T-helper 1 cell treated with Interleukin-12 subunit alpha and Interleukin-12 subunit beta and Interleukin-4 antibody, amounts not matched to agents 30 μg/mL and 1 μg/mL, for 36 hours (primary cell): ENCODE results near the gene TRPC4AP.

Experiments used
- H3K27ac Mint-ChIP-seq: one replicate; pipeline ENCODE4 v1.8.0; 2021; ENCODE audit warnings: mild to moderate bottlenecking, mixed read lengths
- H3K27me3 Mint-ChIP-seq: one replicate; pipeline ENCODE4 v1.8.0; 2021; ENCODE audit warnings: low read depth, mixed read lengths
- H3K36me3 Mint-ChIP-seq: one replicate; pipeline ENCODE4 v1.8.0; 2021; ENCODE audit warnings: low read depth, mixed read lengths
- H3K4me1 Mint-ChIP-seq: one replicate; pipeline ENCODE4 v1.8.0; 2021; ENCODE audit warnings: low read depth, mixed read lengths
- H3K4me3 Mint-ChIP-seq: one replicate; pipeline ENCODE4 v1.8.0; 2021; ENCODE audit warnings: mild to moderate bottlenecking, moderate library complexity, mixed read lengths
- H3K9me3 Mint-ChIP-seq: one replicate; pipeline ENCODE4 v1.8.0; 2021; ENCODE audit warnings: mixed read lengths

TRPC4AP gene

DNA sequence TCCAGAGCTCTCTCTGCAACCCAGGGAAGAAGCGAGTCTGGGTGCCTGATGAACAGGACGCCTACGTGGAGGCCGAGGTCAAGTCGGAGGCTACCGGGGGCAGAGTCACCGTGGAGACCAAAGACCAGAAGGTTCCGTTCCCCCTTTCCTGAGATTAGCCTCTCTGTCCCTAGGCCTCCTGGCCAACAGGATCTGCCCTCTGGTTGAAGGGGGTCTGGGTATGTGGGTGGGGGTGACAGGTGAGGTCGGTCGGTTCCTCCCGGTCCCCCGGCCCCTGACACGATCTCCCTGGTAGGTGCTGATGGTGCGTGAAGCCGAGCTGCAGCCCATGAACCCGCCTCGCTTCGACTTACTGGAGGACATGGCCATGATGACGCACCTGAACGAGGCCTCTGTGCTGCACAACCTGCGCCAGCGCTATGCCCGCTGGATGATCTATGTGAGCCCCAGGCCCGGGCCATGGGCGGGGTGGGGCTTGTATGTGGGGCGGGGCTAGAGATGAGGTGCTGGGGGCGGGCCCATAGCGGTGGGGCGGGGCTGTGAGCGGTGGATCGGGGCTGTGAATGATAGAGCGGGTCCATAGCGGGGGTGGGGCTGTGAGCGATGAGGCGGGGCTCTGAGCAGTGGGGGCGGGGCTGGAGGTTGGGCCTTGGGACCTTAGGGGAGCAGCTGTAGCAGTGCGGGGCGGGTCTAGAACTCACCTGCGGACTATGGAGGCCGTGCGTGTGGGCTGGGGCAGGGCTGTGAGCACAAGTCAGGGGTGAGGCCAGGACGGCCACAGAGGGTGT lies 113.0 kb downstream of the TRPC4AP start:
- Mint-ChIP-seq H3K27me3 (peaks cover 7% of the 10 kb centered on the region), H3K9me3 (no peaks in the 10 kb centered on the region), H3K4me1 (peaks cover 2% of the 10 kb centered on the region), H3K27ac (no peak overlapping the region), H3K4me3 (no peak overlapping the region), H3K36me3 (no peaks in the 10 kb centered on the region)

DNA sequence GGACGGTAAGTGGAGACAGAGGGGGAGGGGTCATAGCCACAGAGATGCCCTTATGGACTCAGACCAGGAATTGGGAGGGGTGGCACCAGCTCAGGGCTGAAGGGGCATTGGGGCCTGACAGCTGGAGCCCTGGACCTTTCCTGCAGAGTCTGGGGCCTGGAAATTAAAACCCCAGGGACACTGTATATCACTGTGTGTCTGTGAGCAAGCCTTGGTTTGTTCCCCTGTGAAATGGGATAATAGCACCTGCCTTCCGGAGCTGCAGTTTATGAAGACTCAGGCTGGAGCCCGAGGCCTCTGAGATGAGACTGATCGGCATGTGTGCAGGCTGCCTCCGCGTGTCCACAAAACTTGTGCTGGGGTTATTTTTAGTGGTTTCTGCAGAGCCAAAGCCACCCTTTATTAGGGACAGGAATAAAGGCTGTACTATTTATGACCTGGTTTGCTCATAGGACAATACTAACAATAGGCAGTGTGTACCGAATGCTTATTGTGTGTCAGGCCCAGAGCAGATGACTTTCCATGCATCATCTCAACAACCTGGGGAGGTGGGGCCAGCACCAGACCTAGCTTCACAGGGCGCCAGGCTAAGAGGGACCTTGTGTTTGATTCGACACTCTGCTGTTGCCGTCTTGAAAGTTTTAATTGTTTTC lies 114.4 kb downstream of the TRPC4AP start:
- peaks cover 5% of the 10 kb centered on the region for H3K27me3 Mint-ChIP-seq

DNA sequence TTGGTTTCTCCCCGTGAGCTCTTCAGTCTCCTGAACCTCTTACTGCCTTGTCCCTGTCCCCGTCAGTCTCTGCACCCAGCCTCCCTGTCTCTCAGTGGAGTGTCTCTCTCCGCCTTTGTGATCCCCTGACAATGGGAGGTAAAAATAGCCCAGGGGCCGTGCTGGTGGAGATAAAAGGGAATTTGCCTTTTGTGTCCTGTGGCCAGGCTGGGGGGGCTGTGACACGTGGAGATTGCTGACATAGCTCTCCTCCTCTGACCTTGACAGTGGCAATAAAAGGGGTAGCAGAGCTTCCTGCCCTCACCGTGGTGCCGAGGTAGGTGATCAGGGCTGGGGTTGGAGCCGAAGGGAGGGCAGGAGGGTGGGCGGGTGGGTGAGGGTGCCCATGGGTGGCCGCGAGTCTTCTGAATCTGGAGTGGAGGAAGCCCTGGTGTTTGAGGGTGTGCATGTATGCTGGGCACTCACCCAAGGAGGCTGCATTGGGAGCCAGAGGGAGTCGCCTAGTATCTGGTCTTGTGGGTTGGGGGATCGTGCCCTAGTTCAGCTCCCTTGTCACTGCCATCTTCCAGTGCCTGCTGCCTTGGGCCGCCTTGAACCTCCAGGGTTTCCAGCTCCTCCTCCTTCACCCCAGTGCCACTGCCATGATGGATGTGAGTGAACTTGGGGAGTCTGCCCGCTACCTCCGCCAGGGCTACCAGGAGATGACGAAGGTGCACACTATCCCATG lies 115.1 kb downstream of the TRPC4AP start:
- Mint-ChIP-seq H3K9me3 (no peaks in the 10 kb centered on the region), H3K27me3 (peaks cover 3% of the 10 kb centered on the region), H3K4me3 (no peak overlapping the region), H3K36me3 (no peaks in the 10 kb centered on the region), H3K27ac (no peak overlapping the region), H3K4me1 (no peaks in the 10 kb centered on the region)

More for the DNA sequence above, 114.4 kb downstream of the TRPC4AP start:
- no peaks in the 10 kb centered on the region for H3K36me3 Mint-ChIP-seq
- no peak overlapping the region for H3K4me3 Mint-ChIP-seq
- no peaks in the 10 kb centered on the region for H3K9me3 Mint-ChIP-seq
- no peak overlapping the region for H3K27ac Mint-ChIP-seq
- peaks cover under 1% of the 10 kb centered on the region for H3K4me1 Mint-ChIP-seq

DNA sequence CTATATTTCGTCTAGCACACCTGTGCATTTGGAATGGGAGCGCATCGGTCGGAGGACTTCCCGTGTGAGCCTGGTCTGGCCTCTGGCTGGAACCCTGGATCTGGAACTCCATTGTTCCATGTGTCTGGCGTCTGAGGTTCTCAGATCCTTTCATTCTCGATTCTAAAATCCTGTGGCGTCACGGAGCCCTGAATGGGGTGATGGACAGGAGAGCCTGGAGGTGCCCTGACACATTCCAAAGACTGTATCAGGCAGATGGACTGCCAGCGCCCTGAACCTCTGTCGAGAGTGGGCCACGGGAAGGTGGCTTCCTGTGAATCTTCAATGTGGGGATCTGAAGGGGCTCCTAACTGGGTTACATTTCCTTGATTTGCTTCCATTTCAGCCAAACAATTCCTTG lies 116.3 kb downstream of the TRPC4AP start:
- Mint-ChIP-seq H3K27ac (no peak overlapping the region), H3K4me3 (no peak overlapping the region), H3K4me1 (no peaks in the 10 kb centered on the region), H3K36me3 (no peaks in the 10 kb centered on the region), H3K27me3 (peaks cover 3% of the 10 kb centered on the region), H3K9me3 (no peaks in the 10 kb centered on the region)

DNA sequence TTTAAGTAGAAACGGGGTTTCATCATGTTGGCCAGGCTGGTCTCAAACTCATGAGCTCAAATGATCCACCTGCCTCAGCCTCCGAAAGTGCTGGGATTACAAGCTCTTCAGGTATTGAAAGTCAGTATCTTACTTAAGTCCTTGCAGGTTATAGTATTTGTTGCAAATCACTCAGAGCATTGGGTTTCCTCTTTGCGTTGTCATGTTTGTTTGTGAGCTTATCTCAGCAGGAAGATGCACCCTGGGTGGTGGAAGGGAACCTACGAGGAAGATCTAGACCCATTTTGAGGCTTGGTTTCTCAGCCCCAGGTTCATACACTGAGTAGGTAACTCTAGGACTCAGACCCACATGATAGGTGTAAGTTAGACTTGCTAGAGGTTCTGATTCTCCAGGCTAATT lies 118.4 kb downstream of the TRPC4AP start:
- Mint-ChIP-seq H3K36me3 (no peaks in the 10 kb centered on the region), H3K27ac (no peak overlapping the region), H3K9me3 (no peaks in the 10 kb centered on the region), H3K27me3 (peaks cover 3% of the 10 kb centered on the region), H3K4me3 (no peak overlapping the region), H3K4me1 (no peaks in the 10 kb centered on the region)

DNA sequence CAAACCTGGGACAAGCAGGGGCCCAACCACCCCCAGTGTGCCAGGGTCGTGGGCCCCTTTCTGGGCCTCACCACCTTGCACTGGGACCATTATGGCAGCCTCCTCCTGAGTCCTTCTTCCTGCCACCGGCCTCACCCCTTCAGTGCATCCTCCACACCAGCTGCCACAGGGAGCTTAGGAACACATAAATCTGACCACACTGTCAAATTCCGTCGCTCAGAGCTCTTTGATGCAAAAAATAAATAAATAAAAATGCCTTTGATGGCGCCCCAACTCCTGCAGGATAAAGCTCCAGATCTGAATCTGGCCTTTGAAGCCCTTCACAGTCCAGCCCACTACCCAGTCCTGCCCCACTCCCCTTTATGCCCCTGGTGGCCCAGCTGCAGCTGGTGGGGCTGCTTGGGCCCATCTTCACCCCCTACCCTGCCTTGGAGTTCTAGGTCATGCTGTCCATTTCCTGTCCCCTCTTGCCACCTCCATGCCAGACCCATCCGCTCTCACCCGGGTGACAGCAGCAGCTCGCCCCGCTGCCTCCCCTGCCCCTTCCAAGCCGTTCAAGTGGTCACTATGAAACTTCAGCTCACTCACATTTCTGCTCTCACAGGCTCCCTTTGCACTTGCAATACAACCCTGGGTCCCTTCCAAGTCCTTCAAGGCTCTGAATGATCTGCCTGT lies 120.9 kb downstream of the TRPC4AP start:
- Mint-ChIP-seq H3K4me1 (no peaks in the 10 kb centered on the region), H3K4me3 (no peak overlapping the region), H3K36me3 (no peaks in the 10 kb centered on the region), H3K27me3 (peaks cover 3% of the 10 kb centered on the region), H3K27ac (no peak overlapping the region), H3K9me3 (no peaks in the 10 kb centered on the region)

DNA sequence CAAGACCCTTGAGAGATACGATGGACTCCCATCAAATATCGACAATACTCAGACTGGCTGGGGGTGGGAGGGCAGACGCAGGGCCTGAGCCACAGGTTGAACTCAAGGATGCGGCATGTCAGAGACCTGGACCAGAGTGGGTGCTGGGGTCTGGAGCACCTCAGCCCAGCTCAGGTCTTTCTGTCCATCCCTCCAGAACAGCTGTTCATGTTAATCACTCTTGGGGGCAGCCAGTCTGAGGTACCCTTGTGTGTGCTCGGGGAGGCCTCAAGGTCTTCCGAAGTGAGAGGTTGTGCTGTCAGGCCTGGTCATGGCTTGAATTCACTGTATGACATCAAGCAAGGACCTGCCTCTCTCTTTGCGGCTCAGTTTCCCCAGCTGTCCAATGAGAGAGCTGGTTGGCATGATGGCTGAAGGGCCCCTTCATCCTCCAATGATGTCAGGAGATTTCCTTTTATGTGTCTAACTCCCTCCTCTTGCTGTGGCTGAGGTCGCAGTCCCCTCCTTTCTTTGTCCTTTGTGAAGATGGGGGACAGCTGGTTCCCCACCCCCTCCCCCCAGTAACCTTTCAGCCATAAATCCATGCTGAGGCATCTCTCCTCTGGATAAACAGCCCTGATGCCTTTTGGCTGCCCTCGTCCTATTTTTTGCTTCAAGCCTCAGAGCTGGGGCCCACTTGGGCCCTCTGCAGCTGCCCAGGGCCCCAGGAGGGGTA lies 121.6 kb downstream of the TRPC4AP start:
- peaks cover 3% of the 10 kb centered on the region for H3K27me3 Mint-ChIP-seq
- no peak overlapping the region for H3K4me3 Mint-ChIP-seq
- H3K4me1 Mint-ChIP-seq, result no peaks in the 10 kb centered on the region
- H3K36me3 Mint-ChIP-seq, result no peaks in the 10 kb centered on the region
- H3K27ac Mint-ChIP-seq, result no peak overlapping the region
- H3K9me3 Mint-ChIP-seq, result no peaks in the 10 kb centered on the region

DNA sequence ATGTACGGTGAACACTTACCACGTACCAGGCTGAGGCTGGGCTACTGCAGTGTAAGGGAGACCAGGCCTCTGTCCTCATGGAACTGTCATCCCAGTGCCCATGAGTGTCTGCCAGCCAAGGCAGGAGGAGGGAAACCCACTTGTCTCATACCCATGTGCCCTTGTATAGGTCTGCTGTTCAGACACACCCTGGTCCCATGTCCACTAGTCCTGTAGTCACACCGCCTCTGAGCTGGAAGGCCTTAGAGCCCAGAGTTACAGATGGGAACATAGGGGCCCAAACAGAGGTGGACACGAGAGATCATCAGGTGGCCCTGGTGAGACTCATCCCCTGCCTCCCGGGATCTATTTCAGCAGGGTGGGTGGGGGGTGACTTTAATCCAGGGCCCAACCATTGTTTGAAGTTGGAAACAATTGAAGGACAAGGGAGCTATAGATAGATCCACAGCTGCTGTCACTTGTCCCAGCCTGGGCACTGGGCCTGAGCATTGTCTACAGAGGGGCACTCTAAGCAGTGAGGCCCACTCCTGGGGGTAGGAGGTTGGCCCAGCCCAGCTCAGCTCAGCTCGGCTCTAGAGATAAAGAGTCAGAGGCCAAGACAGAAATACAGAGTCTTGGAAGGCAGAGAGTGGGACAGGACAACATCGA lies 122.3 kb downstream of the TRPC4AP start:
- Mint-ChIP-seq H3K9me3 (no peaks in the 10 kb centered on the region), H3K4me3 (no peak overlapping the region), H3K27ac (no peak overlapping the region), H3K27me3 (peaks cover 3% of the 10 kb centered on the region), H3K4me1 (no peaks in the 10 kb centered on the region), H3K36me3 (no peaks in the 10 kb centered on the region)

DNA sequence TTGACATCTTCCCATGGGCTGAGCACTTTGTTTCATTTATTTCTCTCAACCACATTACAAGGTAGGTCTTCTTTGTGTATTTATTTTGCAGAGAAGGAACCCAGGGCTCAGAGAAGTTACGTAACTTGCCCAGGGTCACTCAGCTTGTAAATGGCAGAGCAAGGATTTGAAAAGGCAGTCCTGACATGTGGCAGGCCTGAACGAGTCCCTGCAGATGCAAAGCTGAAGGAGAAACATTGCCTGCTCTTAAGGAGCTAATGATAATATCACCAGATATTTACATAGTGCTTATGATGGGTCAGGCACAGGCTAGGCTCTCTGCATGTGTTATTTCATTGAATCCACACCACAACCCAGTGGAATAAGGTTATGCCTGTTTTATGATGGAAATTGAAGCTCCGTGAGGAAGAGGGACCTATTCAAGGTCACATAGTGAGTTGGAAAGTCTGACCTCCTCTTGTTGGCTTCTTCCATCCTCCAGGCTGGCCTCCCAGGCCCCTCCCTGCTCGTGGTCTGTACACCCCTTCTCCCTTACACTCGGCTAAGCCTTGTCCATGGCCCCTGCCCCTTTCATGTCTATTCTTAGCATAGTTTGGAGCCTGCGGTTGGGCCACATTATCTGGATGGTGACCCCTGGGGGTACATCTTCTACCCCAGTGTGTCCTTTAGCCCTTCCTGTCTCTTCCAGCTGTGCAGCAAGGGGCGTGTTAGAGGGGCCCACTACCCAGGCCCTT lies 124.4 kb downstream of the TRPC4AP start:
- no peaks in the 10 kb centered on the region for H3K36me3 Mint-ChIP-seq
- no peaks in the 10 kb centered on the region for H3K4me1 Mint-ChIP-seq
- peaks cover 8% of the 10 kb centered on the region for H3K27me3 Mint-ChIP-seq
- no peak overlapping the region for H3K27ac Mint-ChIP-seq
- H3K4me3 Mint-ChIP-seq, result no peak overlapping the region
- no peaks in the 10 kb centered on the region for H3K9me3 Mint-ChIP-seq

DNA sequence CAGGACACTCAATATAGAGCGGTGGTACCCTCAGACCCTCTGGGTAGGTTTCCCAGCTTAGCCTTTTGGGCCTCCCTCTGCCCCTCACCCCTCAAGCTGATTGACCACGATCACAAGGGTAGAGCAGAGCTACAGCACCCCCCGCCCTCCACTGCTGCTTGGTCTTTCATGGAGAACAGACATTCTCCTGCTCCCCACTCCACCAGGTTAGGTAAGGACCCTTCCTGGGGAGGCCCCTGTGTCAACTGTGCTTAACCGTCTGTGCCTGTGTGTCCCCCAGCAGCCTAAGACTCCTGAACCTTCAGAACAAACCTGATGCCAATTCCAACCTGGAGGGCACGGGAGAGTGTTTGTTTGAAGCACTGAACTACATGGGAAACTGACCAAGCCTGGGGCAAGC lies 125.2 kb downstream of the TRPC4AP start:
- H3K4me1 Mint-ChIP-seq, result no peaks in the 10 kb centered on the region
- no peak overlapping the region for H3K4me3 Mint-ChIP-seq
- no peak overlapping the region for H3K27ac Mint-ChIP-seq
- H3K36me3 Mint-ChIP-seq, result no peaks in the 10 kb centered on the region
- H3K27me3 Mint-ChIP-seq, result peaks cover 8% of the 10 kb centered on the region
- H3K9me3 Mint-ChIP-seq, result no peaks in the 10 kb centered on the region

DNA sequence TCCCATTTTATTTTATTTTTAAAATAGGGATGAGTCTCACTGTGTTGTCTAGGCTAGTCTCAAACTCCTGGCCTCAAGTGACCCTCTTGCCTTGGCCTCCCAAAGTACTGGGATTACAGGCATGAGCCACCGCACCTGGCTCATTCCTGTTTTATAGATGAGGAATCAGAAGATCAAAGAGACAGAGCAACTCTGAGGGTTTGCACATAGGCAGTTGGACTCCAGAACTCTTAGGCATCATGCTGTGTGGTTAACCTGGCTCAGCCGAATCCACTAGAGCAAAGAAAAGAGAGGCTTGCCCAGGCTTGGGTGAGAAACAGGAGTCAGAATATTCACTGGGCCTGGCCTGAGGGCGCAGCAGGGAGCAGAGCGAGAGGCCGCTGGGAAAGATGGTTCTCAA lies 127.6 kb downstream of the TRPC4AP start:
- no peaks in the 10 kb centered on the region for H3K4me1 Mint-ChIP-seq
- peaks cover 8% of the 10 kb centered on the region for H3K27me3 Mint-ChIP-seq
- H3K4me3 Mint-ChIP-seq, result no peak overlapping the region
- H3K27ac Mint-ChIP-seq, result no peak overlapping the region
- no peaks in the 10 kb centered on the region for H3K9me3 Mint-ChIP-seq
- no peaks in the 10 kb centered on the region for H3K36me3 Mint-ChIP-seq

DNA sequence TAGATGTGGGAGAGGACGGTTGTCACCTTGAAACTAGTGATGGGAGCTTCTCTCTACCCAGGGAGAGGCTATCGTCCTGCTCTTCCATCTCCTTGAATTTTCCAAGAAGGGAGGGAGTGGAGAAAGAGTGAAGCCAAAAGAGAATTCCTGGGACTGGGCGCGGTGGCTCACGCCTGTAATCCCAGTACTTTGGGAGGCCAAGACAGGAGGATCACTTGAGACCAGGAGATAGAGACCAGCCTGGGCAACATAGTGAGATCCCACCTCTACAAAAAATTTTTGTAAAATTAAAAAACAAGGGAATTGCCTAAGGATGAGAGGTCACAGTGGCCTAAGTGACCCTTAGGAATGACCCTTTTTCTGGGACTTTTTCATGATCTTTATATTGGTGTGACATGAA lies 128.1 kb downstream of the TRPC4AP start:
- no peak overlapping the region for H3K27ac Mint-ChIP-seq
- H3K36me3 Mint-ChIP-seq, result no peaks in the 10 kb centered on the region
- no peaks in the 10 kb centered on the region for H3K4me1 Mint-ChIP-seq
- peaks cover 8% of the 10 kb centered on the region for H3K27me3 Mint-ChIP-seq
- no peak overlapping the region for H3K4me3 Mint-ChIP-seq
- no peaks in the 10 kb centered on the region for H3K9me3 Mint-ChIP-seq

DNA sequence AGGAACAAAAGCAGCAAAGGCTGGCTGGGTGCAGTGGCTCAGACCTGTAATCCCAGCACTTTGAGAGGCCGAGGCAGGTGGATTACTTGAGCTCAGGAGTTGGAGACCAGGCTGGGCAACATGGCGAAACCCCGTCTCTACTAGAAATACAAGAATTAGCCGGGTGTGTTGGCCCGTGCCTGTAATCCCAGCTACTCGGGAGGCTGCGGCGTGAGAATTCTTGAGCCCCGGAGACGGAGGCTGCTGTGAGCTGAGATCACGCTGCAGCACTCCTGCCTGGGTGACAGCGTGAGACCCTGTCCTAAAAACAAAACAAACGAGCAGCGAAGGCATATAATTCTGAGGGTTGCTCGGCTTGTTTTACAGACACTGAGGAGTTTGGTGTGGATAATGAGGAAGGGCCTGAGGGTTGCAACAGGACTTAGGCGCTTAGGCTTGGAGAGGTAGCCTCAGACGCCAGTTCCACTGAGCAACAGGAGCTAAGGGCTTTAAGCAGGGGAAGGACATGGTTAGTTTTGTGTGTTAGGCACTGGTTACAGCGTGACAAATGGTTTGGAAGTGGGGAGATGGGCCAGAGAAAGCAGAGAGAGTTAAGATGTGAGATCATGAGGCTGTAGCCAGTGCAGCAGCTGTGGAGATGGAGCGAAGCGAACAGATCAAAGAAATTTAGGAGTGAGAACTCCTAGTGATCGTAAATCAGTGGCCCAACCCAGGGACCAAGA lies 135.7 kb downstream of the TRPC4AP start:
- peaks cover 12% of the 10 kb centered on the region for H3K4me1 Mint-ChIP-seq
- H3K36me3 Mint-ChIP-seq, result peaks cover 3% of the 10 kb centered on the region
- no peak overlapping the region for H3K4me3 Mint-ChIP-seq
- no peak overlapping the region for H3K27ac Mint-ChIP-seq
- H3K27me3 Mint-ChIP-seq, result no peaks in the 10 kb centered on the region
- no peaks in the 10 kb centered on the region for H3K9me3 Mint-ChIP-seq
